BJ (cell line): ENCODE results near the gene SCAI. TPM values are rescaled to one million over a fixed set of nuclear protein-coding genes. Genes with fewer than 3 reads are reported as not detected.
"Not testable (repeated sequence)": the region's sequence is repeated elsewhere in the genome, so short reads cannot be mapped to it uniquely, and the experiment has no call there.

ENCODE experiments used
- CTCF ChIA-PET: fragments of 350-600 bp; formaldehyde crosslinking; extraction: SDS; loops from one replicate; lab custom pipeline; 2021; ENCODE audit warnings: antibody characterized with exemption, inconsistent platforms; lab: Yijun Ruan, JAX
- POLR2A ChIA-PET: fragments of 300-600 bp; sonication (Branson Sonifier 250); formaldehyde crosslinking; extraction: SDS; loops from one replicate; lab custom pipeline; 2021; ENCODE audit warnings: antibody characterized with exemption; lab: Charles Lee
- DNase-seq: peaks from one replicate; pipeline ENCODE4 v3.0.0-alpha.2; 2011; ENCODE audit warnings: low read depth
- H3K27me3 ChIP-seq: 2 replicates; pipeline ENCODE4 v1.6.0; 2011; ENCODE audit warnings: low read length; ENCODE audit not compliant: control insufficient read depth, insufficient read depth
- H3K36me3 ChIP-seq: 2 replicates; pipeline ENCODE4 v1.5.1; 2011; ENCODE audit warnings: low read length; ENCODE audit not compliant: control insufficient read depth, insufficient read depth
- H3K4me3 ChIP-seq: 2 replicates; pipeline ENCODE4 v1.5.1; 2011; ENCODE audit warnings: low read depth, mild to moderate bottlenecking, control low read depth, low read length
- CTCF ChIP-seq: IDR thresholded peaks from 2 replicates; pipeline ENCODE4 v1.5.1; 2011; ENCODE audit warnings: low read depth, mild to moderate bottlenecking, control low read depth, inconsistent platforms, low read length, moderate library complexity; ENCODE audit not compliant: insufficient read depth
- polyA plus RNA-seq: library from polyadenylated mRNA; depleted of rRNA; stranded (reverse); fragments of >200 nt; gene quantifications from 2 replicates; pipeline ENCODE4 v1.2.3, GENCODE V29; 2011

The SCAI gene
- polyA plus RNA-seq, 1 experiment: 2.0 TPM

GRCh38 chr9:125110464-125110863 lies 32.9 kb downstream of the SCAI start:
- H3K4me3 ChIP-seq: no peak overlapping the region
- TF ChIP-seq CTCF: no peak
- POLR2A ChIA-PET: no interaction called here
- DNase-seq: no peak
- H3K36me3 ChIP-seq: no peaks in the 10 kb centered on the region
- CTCF ChIA-PET: no interaction called here
- no peaks in the 10 kb centered on the region for H3K27me3 ChIP-seq

- H3K36me3 ChIP-seq, POLR2A ChIA-PET, H3K4me3 ChIP-seq, CTCF ChIA-PET, H3K27me3 ChIP-seq, DNase-seq: not testable (repeated sequence)
These were observed 34.8 kb downstream of the SCAI start for GRCh38 chr9:125108541-125108940.

- no peak for TF ChIP-seq CTCF
- Histone ChIP-seq H3K4me3 (no peak overlapping the region), H3K27me3 (no peaks in the 10 kb centered on the region), H3K36me3 (no peaks in the 10 kb centered on the region)
- CTCF ChIA-PET: interaction anchor here (0.6 kb wide), 1 partner anchor 432 kb away, joined by 3 read pairs; no protein-coding TSS in a partner anchor
- DNase-seq: peak; percentile 82
- POLR2A ChIA-PET: interaction anchor here (0.6 kb wide), 1 partner anchor 11 kb away, joined by 5 read pairs; no protein-coding TSS in a partner anchor
These were observed 36.9 kb downstream of the SCAI start for GRCh38 chr9:125106285-125106893.

- CTCF ChIA-PET: no interaction called here
These were observed 39.4 kb downstream of the SCAI start for GRCh38 chr9:125103770-125104460.

GRCh38 chr9:125103021-125103420 lies 40.3 kb downstream of the SCAI start:
- POLR2A ChIA-PET: no interaction called here
- CTCF ChIA-PET: interaction anchor here (1.1 kb wide), 1 partner anchor 41 kb away, joined by 5 read pairs; the partner anchor contains the start of gene SCAI
- no peak overlapping the region for H3K4me3 ChIP-seq
- H3K27me3 ChIP-seq: no peaks in the 10 kb centered on the region
- no peaks in the 10 kb centered on the region for H3K36me3 ChIP-seq
- DNase-seq: no peak
- no peak for TF ChIP-seq CTCF

More at GRCh38 chr9:125103770-125104460, 39.4 kb downstream of the SCAI start:
- H3K4me3 ChIP-seq: no peak overlapping the region
- H3K27me3 ChIP-seq: no peaks in the 10 kb centered on the region
- DNase-seq: no peak
- no peaks in the 10 kb centered on the region for H3K36me3 ChIP-seq
- POLR2A ChIA-PET: no interaction called here
- TF ChIP-seq CTCF: no peak
